Fibroblast of peridontal ligament (primary cell): ENCODE data around the gene SNX13.
A peak's percentile ranks its signal among the peaks of the same experiment; 100 is the strongest.
"Not testable (repeated sequence)": the region's sequence is repeated elsewhere in the genome, so short reads cannot be mapped to it uniquely, and the experiment has no call there.

Source experiments
- DNase-seq: peaks from one replicate; pipeline ENCODE4 v3.0.0-alpha.2; 2010; ENCODE audit errors: extremely low read depth

Gene SNX13

DNA sequence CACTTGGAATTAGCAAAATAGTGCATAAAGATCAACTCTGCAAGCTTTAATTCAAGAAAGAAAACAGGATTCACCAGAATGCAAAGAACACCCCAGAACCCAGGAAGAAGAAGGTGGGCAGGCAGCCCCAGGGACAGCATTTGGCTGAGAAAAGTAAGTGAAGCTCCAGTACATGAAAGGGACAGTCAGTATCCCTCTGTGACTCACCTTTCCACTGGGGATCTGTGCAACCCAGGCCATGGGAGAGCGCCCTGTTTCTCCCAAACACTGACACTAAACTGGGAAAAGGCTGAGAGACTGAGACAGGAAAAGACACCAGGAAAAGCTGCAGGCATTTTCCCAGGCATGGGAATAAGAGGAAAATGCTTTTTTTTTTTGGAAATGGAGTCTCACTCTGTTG, 28.2 kb downstream of the SNX13 start:
- DNase-seq, result no peak

DNA sequence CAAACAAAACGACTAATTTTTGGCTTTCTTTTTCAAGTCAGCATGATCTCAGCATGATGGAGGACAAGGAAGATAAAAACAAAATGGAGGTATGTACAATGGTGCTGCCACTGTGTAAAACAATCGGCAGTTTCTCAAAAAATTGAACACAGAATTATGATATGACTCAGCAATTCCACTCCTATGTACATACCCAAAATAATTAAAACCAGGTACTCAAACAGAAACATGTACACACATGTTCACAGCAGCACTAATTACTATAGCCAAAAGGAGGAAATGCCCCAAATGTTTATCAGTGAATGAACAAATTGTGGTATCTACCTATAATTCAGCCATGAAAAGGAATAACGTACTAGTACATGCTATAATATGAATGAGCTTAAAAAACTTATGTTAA, 29.9 kb downstream of the SNX13 start:
- DNase-seq, result peak; percentile 3

DNA sequence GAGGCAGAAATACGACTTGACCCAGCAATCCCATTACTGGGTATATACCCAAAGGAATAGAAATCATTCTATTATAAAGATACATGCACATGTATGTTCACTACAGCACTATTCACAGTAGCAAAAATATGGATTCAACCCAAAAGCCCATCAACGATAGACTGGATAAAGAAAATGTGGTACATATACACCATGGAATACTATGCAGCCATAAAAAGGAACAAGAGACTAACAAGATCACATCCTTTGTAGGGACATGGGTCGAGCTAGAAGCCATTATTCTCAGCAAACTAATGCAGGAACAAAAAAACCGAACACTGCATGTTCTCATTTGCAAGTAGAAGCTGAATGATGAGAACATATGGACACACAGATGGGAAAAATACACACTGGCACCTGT, 31.0 kb downstream of the SNX13 start:
- DNase-seq, result not testable (repeated sequence)

DNA sequence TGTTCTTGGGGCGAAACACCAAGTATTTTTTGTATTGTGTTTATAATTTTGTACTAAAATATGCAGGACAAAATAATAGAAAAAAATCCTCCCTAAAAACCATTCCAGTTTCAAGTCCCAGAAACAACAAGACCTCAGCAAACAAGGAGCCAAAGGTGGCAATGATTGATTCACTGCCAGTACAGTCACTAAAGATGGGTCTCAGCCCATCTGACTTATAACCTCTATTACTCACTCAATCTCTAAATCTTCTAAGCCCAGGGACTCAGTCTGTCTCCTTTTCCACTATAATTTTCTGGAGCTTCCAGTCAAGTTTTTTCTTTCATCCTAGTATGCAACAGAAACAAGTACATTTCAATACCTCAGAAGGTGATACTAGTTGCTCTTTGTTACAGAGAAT, 33.3 kb downstream of the SNX13 start:
- DNase-seq, result no peak

DNA sequence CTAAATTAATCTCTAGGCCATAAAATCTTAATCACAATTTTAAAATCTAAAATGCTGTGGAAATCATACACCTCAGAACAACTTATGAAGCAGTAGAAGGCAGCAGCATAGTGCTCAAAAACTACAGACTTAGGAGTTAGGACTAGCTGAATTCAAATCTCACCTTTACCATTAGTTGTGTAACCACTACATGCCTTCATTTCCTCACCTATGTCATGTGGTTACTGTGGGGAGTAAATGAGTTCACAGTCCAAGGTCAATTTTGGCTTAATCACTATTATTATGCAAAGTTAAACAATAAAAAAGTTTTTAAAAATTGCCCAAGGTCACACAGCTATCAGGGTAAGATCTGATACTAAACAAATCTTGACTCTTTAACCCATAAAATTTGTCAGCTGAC, 37.0 kb downstream of the SNX13 start:
- no peak for DNase-seq

DNA sequence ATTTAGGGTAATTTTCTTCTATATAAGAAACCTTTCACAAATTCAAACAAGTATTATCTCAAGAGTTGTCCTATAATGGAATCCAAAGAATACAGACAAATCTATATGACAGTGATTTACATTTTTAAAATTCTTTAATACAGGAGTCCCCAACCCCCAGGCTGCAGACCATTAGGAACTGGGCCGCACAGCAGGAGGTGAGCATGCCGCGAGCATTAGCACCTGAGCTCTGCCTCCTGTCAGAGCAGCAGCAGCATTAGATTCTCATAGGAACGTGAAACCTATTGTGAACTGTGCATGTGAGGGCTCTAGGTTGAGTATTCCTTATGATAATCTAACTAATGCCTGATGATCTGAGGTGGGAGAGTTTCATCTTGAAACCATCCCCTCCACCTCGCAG, 37.7 kb downstream of the SNX13 start:
- DNase-seq, result no peak

DNA sequence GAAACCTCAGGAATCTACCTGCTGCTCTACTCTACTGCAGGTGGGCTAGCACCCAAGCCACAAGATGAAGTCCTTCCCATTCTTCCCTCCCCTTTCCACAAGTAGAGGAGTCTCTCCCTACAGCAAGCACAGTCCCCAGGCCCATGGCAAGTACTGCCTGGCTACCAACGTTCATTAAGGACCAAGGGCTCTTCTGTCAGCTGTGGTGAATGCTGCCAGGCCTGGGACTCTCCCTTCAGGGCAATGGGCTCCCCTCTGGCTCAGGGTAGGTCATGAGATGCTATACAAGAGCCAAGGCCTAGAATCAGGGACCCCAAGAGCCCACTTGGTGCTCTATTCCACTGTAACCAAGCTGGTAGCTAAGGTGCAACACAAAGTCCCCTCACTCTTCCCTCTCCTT, 39.8 kb downstream of the SNX13 start:
- no peak for DNase-seq

DNA sequence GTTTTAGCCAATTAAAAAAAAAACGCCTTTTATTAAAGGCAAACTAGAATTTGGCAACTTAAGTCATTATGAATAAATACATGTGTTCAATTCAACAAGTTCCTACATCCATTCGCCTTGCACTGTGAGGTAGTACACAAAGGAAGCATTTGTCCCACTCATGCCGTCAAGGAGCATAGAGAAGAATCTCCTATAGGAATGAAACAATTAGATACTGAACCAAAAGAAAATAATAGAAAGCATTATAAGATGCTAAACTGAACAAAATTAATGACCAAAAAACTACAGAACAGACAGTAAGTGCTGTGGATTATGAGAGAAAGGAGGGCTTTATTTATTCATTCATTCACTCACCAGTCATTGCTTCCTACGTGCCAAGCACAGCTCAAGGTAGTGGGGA, 42.2 kb downstream of the SNX13 start:
- DNase-seq, result no peak

DNA sequence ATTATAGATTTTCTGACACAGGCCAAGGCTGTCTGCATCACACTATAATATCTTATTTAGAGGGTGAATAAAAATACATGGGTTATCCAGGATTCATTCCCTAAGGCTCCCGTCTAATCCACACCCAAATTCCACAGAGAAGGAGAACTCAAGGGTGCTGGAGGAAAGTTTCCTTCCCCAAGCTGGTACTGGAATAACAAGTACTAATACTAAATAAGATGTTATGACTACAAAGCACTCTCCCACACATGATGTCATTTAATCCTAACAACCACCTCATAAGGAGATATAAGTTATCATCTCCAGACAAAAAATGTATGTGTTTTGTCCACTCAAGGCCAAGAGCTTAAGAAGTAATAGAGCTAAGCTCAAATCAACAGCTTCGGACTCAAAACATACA, 53.0 kb downstream of the SNX13 start:
- no peak for DNase-seq

DNA sequence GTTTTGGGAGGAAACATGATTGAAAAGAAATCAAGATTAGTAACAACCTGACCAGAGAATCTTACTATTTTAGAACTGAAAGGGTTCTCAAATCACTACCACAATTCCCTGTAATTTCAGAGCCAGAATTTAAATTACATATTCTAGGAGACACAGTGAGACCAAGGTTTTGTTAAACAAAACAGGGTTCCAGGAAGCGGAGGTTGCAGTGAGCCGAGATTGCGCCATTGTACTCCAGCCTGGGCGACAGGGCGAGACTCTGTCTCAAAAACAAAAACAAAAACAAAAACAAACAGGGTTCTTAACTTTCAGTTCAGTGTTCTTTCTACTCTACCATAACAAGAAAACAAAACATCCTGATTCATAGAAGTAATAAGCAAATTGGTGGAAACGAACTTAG, 57.6 kb downstream of the SNX13 start:
- DNase-seq, result no peak

DNA sequence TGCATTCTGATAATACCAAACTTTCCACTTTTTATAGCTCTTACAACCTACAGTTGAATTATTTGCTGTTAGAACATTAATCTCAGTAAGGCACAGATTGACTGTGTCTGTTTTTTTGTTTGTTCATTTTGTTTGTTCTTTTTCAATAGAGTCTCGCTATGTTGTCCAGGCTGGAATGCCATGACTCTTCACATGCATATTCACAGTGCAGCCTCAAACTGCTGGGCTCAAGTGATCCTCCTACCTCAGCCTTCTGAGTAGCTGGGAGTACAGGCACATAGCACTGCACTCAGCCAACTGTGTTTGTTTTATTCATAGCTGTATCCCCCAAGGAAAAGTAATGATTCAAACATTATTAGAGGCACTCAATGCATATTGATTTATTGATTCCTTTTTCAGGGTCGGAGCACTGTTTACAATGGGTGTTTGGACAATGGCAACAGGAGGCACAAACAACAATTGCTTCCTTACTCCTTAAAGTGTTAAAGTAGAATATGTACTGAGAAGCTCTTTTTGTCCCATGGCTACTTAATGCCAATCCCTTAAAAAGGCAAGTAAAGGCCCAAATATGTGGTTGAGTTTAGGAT, 61.1 kb downstream of the SNX13 start:
- DNase-seq, result no peak

DNA sequence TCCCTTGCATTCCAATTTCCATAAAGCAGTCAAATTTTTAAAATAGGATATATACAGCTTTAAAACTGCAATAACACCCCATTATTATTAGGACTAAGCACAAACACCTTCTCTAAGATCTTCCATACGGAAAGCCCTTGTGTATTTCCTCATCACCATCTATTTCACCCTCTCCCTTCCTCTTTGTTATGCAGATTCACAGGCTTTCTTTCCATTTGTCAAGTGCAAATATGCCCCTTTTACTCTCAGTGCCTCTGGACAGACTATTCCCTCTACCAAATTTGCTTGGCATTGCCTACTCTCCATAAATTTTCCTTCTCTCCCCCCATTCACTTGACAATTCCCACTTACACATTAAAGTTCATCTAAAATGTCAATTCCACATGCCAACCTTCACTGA, 61.7 kb downstream of the SNX13 start:
- no peak for DNase-seq

DNA sequence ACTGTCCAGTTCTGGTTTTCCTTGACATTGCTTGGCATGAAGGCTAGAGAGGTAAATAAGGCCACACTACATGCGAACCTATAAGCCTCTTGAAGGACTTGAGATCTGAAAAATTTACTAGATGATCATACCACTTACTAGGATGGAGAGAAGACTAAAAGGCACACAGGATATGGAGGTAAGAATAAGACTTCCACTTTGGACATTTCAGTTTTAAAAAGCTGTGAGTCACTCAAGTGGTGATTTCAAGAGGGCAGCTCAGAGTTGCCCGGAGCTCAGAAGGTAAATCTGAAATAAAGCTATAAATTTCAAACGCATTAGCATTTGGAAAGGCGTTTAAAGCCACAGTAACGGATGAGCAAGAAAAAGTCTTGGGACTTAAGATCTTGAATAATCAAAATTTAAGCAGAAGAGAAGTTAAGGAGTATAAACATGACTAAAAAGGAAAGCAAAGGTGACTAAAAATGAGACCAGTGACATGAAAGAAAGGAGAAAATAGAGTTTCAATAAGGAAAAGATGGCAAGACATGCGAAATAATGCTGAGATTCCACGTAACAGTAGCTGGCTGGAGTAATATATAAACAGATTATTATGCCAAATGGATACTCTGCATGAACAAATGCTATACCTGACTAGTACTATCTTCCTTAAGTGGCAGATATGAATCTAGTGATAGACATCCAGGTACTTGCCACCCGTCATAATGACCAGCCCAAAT, 68.3 kb downstream of the SNX13 start:
- no peak for DNase-seq

DNA sequence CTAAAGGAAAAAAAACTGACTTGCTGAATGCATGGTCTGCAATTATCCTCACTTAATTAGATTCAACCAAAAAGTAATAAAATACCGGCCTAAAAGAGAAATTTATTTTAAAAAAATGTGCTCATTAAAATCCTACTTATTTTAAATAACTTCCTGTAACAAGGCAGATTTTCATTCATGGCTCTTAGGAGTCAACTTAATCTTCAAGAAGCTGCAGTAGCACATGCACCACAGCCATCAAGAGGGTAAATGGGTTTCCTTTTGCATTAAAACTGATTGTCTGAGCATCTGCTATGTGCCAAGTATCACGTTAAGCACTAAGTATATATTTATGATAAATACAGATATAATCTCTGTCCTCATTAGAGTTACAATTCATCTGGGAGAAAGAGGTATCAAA, 69.9 kb downstream of the SNX13 start:
- DNase-seq, result no peak

DNA sequence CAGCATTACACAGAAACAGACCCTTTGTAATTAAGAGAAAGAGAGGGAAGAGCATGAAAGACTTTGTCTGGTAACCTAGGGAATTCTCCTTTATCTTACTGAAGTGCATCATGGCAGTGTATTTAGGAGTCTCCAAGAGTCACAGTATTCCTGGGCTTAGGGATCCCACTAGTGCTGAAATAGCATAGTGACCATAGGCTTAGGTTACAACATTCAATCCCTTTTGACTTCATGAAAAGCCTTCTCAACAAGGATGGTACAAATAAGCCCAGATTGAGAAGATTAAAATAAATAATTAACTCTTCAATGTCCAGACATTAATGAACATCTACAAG, 76.5 kb downstream of the SNX13 start:
- DNase-seq, result no peak

DNA sequence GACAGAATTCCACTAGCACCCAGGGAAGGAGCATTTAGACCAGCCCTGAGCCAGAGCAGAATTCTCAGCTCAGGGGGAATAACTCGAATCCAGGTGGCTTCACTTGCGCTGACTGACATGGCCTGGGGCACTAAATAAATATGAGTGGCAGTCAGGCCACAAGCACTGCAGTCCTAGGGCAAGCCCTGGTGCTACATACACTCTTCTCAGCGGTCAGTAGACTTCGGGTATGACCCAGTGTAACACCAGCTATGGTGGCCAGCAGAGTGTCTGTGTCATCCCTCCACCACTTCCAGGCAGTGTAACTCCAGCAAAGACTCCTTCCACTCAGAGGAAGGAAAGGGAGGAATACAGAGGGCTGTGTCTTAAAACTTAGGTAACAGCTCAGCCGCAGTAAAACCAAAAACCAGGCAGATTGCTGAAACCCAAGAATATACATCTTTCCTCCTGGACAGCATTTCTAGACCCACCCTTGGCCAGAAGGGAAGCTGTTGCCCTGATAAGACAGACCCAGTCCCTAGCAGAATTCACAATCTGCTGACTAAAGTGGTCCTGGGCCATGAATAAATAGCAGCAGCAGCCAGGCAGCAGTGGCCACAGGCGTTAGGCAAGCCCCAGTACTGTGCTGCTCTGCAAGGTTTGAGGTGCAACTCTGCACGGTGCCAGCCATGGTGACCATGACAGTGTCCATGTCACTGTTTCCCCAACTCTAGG, 77.0 kb downstream of the SNX13 start:
- DNase-seq, result no peak

DNA sequence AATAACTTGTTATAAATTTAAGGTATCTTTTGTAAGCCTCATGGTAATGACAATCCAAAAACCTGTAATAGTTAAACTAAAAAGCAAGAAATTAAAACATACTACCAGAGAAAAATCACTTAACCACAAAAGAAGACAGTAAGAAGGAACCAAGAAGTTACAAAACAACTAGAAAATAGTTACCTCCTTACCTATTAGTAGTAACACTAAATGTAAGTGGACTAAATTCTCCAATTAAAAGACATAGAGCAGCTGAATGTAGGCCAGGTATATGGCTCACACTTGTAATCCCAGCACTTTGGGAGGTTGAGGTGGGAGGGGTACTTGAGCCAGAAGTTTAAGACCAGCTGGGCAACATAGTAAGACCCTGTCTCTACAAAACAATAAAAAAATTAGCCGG, 84.0 kb downstream of the SNX13 start:
- DNase-seq, result no peak

DNA sequence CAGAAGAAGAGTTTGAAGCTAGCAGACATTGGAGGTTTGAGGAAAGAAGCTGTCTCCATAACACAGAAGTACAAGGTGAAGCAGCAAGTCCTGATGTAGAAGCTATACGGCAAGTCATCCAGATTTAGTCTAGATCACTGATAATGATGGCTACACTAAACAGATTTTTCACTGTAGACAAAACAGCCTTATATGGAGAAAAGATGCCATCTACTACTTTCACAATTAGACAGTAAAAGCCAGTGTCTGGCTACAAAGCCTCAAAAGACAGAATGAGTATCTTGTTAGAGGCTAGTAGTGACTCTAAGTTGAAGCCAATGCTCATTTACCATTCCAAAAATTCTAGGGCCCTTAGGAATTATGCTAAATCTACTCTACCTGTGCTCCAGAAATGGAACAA, 85.1 kb downstream of the SNX13 start:
- no peak for DNase-seq

DNA sequence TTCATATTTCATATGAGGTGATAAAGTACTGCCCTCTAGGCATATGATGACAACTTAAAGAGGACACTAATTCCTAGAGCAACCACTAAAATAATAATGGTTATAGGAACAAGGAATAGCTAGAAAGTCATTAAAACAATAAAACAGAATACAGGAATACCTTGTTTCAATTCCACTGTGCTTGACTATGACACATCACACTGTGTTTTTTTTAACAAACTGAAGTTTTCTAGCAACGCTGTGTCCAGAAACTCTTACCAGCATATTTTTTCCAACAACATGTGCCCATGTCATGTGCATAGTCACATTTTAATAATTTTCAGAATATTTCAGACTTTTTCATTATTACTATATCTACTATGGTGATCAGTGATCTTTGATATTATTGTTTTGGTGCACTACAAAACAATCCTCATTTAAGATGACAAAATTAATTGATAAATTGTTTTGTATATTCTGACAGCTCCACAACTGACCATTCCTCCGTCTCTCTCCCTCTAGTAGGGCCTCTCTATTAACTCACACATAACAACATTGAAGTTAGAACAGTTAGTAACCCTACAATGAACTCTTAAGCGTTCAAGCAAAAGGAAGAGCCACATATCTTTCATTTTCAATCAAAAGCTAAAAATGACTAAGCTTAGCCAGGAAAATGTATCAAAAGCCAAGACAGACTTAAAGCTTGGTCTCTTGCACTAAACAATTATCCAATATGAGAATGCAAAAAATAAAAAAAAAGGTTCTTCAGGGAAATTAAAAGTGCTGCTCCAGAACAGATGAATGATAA, 85.8 kb downstream of the SNX13 start:
- no peak for DNase-seq

DNA sequence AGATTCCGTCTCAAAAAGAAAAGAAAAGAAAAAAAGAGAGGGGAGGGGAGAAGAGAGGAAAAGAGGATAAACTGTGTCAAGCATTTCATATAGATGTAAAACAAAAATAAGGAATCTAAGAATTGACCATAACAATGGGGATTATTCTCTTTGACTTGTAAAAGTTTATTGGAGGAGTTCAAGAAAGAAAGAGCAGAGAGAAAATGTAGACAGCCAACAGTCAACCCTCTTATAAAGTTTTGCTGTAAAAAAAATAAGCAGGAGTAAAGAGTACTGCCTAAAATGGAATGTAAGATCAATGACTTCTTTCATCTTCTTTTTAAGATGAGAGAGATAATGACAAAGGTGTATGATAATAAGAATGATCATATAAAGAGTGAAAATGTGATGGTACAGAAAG, 87.9 kb downstream of the SNX13 start:
- DNase-seq, result no peak

DNA sequence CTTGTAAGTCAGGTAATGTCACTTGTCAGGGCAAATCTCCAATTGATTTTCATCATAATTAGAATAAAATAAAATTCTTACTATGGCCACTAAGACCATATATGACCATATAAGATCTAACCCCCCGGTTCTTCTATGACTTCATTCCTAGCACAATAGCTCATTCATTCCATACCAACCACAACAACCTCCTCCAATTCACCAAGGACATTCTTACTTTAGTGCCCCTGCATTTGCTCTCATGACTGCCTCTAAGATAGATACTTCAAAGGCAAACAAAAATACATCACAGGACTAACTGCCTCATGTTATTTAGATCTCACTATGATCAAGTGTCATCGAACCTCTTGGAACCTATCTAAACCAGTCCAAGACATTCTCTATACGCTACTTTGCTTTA, 90.8 kb downstream of the SNX13 start:
- DNase-seq, result peak; percentile 48

DNA sequence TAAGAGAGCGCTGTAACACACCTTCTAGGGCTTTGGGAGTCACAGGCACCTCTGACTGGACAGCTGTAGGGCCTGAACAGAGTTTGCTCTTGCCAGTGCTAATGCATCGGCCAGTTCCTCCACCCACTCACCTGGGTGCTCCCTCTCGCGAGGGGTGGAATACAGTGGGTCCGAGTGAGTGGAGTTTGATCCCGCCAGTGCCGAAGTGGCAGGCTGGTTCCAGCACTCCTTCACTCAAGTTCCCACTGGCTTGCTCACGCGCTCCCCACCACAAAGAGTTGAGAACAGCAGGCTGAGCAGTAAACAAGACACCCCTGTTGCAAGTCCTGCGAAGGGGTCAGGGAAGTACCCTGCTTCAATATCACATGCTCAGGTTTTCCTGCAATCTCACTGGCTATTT, 91.8 kb downstream of the SNX13 start:
- no peak for DNase-seq

DNA sequence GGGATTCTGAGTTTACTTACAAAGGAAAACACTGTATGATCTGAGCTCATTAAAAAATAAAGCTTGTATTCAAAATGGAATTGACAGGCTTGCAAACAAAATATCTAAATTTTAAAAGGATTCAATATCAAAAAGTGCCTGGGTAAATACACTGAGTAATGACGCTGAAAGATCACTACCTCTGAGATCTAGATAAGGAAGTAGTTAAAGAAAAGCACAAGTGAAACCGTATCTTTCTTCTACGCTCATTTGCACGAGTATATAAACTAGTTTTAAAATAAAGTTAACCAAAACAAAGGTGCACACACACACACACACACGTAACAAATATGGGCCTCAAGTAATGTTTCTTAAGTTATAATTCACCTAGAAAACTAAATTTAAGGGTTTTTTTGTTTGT, 93.4 kb downstream of the SNX13 start:
- DNase-seq, result no peak
